Measurements from ENCODE around the gene UNC119B. TPM values are rescaled to one million over a fixed set of nuclear protein-coding genes. Genes with fewer than 3 reads are reported as not detected.

Gene UNC119B
- polyA plus RNA-seq, 6 donors from 2014 or later = 6.4 to 9.5 (median 7.3) TPM; not detected in 1

DNA sequence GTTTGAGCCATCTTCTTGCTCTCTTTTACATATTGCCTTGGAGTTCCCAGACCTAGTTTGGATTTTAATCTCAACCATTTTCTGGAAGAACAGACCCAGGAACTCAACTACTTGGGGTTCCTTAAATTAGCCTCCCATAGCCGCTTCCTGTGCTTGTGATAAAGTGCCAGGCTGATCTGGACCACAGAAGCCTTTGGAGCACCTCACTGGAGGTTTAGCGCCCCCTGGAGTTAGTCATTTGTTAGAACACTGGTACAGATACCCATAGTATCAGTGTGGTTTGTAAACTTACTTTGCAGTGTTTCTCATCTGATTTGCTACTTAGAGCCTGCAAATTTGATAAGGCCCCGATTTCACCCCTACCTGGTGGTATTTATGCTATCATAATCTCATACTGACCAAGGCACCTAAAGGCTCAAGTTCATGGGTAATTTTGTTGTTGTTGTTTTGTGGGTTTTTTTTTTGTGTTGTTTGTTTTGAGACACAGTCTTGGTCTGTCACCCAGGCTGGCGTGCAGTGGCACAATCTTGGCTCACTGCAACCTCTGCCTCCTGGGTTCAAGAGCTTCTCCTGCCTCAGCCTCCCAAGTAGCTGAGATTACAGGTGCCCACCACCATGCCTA lies 3.7 kb downstream of the UNC119B start:
- peak overlapping the region in 2 of 6 donors; percentile 30 to 44 for H3K27ac Mint-ChIP-seq
- no peaks in the 10 kb centered on the region for H3K27me3 Mint-ChIP-seq
- H3K4me1 Mint-ChIP-seq = peaks cover 22 to 31% (median 30%) of the 10 kb centered on the region in 3 donors
- ATAC-seq (ENCODE audit: low read depth in 2 of 2) = peak; percentile 60 to 70
- H3K9me3 Mint-ChIP-seq = no peaks in the 10 kb centered on the region
- peak overlapping the region in 2 of 8 donors; percentile 70 to 96 for H3K4me3 Mint-ChIP-seq
- H3K36me3 Mint-ChIP-seq = peaks cover 18 to 23% of the 10 kb centered on the region in 2 donors
- DNase-seq = peak; percentile 76

DNA sequence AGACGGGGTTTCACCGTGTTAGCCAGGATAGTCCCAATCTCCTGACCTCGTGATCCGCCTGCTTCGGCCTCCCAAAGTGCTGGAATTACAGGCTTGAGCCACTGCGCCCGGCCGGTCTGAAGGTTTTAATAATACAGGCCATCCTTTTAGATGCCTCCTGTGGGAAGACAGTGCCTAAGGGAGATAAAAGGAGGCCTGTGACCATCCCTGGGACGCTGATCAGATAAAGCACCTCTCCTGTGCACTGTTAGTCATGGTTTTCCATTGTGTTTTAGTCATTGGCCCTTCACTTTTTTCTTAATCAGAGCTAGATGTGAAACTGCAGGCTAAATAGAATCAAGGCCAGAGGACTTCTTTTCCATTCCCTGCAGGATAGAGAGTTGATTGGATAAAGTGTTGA lies 7.8 kb downstream of the UNC119B start:
- Mint-ChIP-seq H3K9me3 (no peaks in the 10 kb centered on the region), H3K36me3 (peaks cover 29 to 48% of the 10 kb centered on the region in 2 donors), H3K27me3 (no peaks in the 10 kb centered on the region), H3K4me3 (no peak overlapping the region), H3K27ac (no peak overlapping the region), H3K4me1 (peaks cover 22 to 40% (median 25%) of the 10 kb centered on the region in 3 donors)
- DNase-seq (no peak), ATAC-seq (ENCODE audit: low read depth in 2 of 2) (no peak)

DNA sequence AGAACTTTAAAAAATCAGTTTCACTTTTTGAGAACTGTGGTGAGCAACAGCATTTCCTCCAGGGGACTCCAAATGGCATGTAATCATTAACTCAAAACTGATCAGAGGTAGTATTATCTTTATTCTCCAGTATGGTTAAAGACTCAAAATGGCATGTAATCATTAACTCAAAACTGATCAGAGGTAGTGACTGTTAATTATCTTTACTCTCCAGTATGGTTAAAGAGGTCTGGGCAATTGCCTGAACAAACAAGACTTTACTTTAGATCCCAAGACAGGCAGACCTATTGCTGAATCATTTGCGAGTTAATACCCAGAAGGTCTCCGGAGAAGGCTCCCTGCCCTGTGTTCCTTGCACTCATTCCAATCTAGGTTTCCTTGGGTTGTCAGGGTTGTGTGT lies 8.8 kb downstream of the UNC119B start:
- no peak for DNase-seq
- Mint-ChIP-seq H3K9me3 (no peaks in the 10 kb centered on the region), H3K27ac (no peak overlapping the region), H3K4me1 (peaks cover 18 to 36% (median 20%) of the 10 kb centered on the region in 3 donors), H3K27me3 (no peaks in the 10 kb centered on the region), H3K36me3 (peaks cover 29 to 44% of the 10 kb centered on the region in 2 donors), H3K4me3 (peak overlapping the region in 2 of 8 donors; percentile 21 to 23)
- ATAC-seq (ENCODE audit: low read depth in 2 of 2) = no peak

DNA sequence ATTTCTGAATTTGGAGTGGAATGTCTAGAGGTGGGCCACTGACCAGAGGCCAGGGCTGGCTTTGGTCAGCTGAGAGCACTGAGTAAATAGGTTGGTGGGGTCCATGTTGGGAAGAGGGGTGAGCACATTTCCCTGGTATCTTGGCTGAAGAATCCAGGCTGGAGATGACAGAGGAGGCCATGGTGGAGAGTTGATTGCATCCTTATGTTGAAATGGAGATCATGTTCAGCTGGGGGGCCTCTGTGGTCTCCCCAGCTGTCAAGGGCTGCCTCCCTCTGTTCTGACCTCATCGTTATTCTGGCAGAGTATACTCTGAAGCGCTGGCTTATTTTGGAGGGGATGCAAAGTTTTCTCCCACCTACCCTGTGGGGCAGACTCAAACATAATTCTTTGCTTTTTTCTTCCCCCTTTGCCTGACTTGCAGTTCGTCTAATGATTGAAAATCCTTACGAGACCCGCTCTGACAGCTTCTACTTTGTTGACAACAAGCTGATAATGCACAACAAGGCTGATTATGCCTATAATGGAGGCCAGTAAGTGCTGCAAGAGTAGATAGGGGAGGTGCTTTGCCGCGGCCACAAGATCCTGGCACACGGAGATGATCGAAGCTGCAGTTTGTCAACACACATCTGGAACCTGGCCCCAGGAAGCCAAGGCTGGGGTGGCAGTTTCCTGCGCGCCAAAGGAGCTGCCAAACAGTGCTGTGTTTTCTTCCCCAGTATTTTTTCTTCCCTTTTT lies 9.4 kb downstream of the UNC119B start:
- H3K27ac Mint-ChIP-seq = no peak overlapping the region
- no peak for ATAC-seq (ENCODE audit: low read depth in 2 of 2)
- H3K4me3 Mint-ChIP-seq = peak overlapping the region in 2 of 8 donors; percentile 21 to 23
- H3K36me3 Mint-ChIP-seq = peaks cover 29 to 43% of the 10 kb centered on the region in 2 donors
- no peak for DNase-seq
- H3K4me1 Mint-ChIP-seq = peaks cover 17 to 37% (median 22%) of the 10 kb centered on the region in 3 donors
- H3K27me3 Mint-ChIP-seq = no peaks in the 10 kb centered on the region
- H3K9me3 Mint-ChIP-seq = no peaks in the 10 kb centered on the region

DNA sequence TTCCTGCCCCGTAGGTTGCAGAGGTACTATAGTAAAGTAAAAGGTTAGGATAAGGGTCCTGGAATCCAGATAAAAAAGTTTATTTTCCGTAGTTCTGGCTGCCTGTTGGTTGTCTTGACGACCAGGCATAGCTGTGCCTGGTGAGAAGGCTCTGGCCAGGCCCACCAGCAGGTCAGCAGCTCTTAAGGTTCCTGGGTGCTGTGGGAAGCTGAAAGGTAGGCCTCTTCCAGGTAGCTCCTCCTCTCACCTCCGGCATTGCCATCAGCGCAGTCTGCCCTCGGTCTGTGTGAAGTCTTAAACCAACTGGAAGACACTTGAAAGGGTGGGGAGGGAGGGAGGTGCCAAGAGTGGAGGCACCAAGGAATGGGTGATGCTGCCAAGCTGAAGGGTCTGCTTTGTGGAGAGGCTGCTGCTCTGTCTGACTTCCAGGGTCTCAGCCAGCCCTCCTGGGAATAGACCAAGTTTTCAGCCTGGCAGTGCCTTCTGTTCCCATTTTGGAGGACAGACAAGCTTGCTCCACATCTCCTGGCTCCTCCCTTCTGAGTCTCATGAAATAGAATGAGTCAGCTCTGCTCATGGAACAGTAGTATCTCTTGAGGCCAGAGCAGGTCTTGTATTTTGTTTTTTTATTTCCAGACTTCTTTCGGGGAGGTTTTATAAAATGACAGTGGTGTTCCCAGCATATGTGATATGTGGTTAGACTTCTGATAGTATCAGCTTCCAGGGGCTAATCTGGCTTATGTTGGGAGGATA lies 10.2 kb downstream of the UNC119B start:
- peaks cover 23 to 45% (median 29%) of the 10 kb centered on the region in 3 donors for H3K4me1 Mint-ChIP-seq
- H3K4me3 Mint-ChIP-seq = no peak overlapping the region
- no peak for ATAC-seq (ENCODE audit: low read depth in 2 of 2)
- H3K36me3 Mint-ChIP-seq = peaks cover 29 to 43% of the 10 kb centered on the region in 2 donors
- no peaks in the 10 kb centered on the region for H3K9me3 Mint-ChIP-seq
- H3K27ac Mint-ChIP-seq = peak overlapping the region in 1 of 6 donors; percentile 49
- no peak for DNase-seq
- H3K27me3 Mint-ChIP-seq = no peaks in the 10 kb centered on the region

DNA sequence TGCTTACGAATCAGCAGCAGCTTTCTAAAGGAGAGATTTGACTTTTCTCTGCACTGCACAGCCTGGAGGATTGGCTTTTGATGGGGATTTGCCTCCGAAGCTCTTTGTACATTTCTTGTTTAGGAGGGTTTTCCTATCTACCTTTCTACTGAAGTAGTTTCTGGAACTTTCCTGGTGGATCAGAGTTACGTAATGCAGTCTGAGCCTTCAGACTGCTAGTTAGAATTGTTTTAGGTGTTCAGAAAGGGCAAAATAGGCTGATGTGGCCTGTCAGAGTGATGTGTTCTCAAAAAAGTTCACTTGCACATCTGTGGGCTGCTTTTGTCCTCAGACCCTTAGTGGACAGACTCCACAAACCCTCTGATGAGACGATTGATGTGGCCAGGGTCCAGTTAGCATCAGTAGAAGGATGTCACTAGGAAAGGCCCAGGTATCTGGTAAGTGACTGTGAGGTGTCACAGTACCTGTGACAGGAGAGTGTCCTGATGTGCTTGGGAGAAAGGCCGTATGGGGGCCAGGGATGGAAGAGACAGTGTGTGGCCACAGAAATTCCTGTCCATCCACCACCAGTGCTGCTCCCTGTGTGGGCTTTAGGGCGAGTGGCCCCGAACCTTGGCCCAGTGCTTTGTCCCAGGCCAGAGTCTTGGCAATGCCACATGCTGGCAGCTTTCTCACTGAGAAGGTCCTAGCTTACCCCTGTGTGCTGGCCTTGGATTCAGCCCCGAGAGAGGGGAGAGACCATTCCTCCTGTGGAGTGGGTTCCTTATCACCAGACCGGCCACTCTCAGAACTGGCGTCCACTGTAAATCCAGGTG lies 10.9 kb downstream of the UNC119B start:
- Mint-ChIP-seq H3K9me3 (no peaks in the 10 kb centered on the region), H3K27me3 (no peaks in the 10 kb centered on the region), H3K36me3 (peaks cover 27 to 43% of the 10 kb centered on the region in 2 donors), H3K27ac (peak overlapping the region in 2 of 6 donors; percentile 49 to 85), H3K4me3 (peak overlapping the region in 1 of 8 donors; percentile 39), H3K4me1 (peaks cover 28 to 50% (median 33%) of the 10 kb centered on the region in 3 donors)
- no peak for DNase-seq
- ATAC-seq (ENCODE audit: low read depth in 2 of 2) = no peak

DNA sequence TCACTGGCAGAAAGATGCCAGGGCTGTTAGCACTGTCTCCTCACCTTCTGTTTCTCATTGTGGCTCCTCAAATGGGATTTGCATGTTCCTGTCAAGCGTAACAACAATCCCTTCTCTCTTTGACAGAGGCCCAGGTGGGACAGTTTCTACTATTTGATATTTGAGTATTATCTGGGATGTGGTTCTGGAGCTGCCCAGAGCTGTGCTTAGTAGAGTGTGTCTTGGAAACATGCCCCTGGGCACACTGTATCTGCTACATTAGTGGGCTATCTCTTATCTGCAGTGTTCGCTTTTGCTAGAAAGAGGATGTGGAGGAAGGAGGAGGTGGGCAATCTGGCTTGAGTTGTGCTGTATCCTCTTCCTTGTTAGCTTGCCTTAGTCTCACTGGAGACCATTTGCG lies 11.6 kb downstream of the UNC119B start:
- Mint-ChIP-seq H3K4me1 (peaks cover 27 to 54% (median 38%) of the 10 kb centered on the region in 3 donors), H3K36me3 (peaks cover 21 to 36% of the 10 kb centered on the region in 2 donors), H3K9me3 (no peaks in the 10 kb centered on the region), H3K4me3 (peak overlapping the region in 4 of 8 donors; percentile 16 to 51 (median 32)), H3K27ac (no peak overlapping the region), H3K27me3 (no peaks in the 10 kb centered on the region)
- ATAC-seq (ENCODE audit: low read depth in 2 of 2) (peak; percentile 41 to 55), DNase-seq (peak; percentile 44)

DNA sequence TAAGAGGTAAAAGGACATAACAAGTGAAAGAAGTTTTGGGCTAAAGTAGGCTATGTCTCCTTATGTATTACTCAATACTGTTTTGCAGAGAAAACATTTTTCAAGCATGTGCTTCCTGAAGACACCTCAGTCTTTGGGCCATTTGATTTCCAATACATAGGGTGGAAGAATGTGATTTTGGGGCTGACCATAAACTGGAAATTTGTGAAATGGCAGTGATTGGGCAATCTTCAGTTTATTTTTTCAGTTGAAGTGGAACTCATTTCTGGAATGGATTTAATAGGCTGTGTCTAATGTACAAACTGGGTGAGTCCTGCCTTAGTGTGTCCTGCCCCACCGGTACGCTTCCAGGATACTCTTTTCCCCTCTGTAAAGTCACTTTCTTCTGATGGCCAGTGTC lies 12.5 kb downstream of the UNC119B start:
- Mint-ChIP-seq H3K4me3 (peak overlapping the region in 1 of 8 donors; percentile 16), H3K27ac (no peak overlapping the region)

DNA sequence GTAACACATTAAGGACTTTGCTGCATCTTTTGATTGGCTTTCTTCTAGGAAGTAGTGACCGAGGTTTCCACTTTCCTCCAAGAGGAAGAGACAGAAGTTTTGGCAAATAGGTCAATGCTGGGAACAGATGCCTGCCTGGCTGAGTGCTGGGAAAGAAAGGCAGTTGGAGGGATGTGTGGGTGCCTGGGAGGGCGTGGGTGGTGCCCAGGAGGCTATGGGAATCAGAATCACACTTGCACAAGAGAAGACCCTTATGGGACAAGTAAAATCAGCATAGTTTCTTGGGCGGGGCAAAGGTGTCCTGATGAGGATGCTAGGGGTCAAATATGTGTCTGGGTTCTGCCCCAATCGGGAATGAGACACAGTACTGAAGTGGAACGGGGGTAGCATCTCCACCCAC lies 14.5 kb downstream of the UNC119B start:
- H3K36me3 Mint-ChIP-seq = peaks cover 5 to 19% of the 10 kb centered on the region in 2 donors
- no peak for DNase-seq
- ATAC-seq (ENCODE audit: low read depth in 2 of 2) = no peak
- H3K27ac Mint-ChIP-seq = no peak overlapping the region
- peak overlapping the region; percentile 82 to 94 (median 88) for H3K4me3 Mint-ChIP-seq
- peaks cover 23 to 47% (median 38%) of the 10 kb centered on the region in 3 donors for H3K4me1 Mint-ChIP-seq
- no peaks in the 10 kb centered on the region for H3K27me3 Mint-ChIP-seq
- H3K9me3 Mint-ChIP-seq = no peaks in the 10 kb centered on the region

More for the DNA sequence above, 12.5 kb downstream of the UNC119B start:
- ATAC-seq (ENCODE audit: low read depth in 2 of 2) (no peak), DNase-seq (no peak)
- Mint-ChIP-seq H3K27me3 (no peaks in the 10 kb centered on the region), H3K4me1 (peaks cover 27 to 54% (median 38%) of the 10 kb centered on the region in 3 donors), H3K9me3 (no peaks in the 10 kb centered on the region), H3K36me3 (peaks cover 20 to 36% of the 10 kb centered on the region in 2 donors)

DNA sequence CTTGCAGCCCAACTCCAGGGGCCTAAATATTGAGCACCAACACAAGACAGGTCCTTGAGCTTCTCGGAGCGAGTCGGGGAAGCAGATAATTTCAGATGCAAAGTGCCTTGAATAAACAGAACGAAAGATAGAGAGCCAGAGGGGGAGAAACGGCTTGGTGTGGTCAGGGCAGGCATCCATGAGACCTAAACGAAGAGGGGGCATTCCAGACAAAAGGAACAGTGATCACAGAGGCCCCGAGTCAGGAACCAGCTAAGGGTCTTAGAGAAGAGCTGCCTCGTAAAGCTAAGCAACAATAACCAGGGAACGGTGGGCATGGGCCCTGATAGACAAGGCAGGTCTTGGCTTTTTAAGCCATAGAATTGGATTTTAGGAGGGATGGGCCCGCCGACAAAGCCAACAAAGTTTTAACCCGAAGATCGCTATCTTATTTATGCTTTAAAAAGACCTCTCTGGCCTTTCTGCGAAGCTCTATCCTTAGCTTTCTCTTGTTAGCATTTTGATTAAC lies 14.9 kb downstream of the UNC119B start:
- H3K27me3 Mint-ChIP-seq = no peaks in the 10 kb centered on the region
- H3K4me1 Mint-ChIP-seq = peaks cover 23 to 46% (median 38%) of the 10 kb centered on the region in 3 donors
- H3K27ac Mint-ChIP-seq = peak overlapping the region in 1 of 6 donors; percentile 80
- peak overlapping the region; percentile 82 to 94 (median 88) for H3K4me3 Mint-ChIP-seq
- ATAC-seq (ENCODE audit: low read depth in 2 of 2) = no peak
- no peak for DNase-seq
- no peaks in the 10 kb centered on the region for H3K9me3 Mint-ChIP-seq
- peaks cover 5 to 16% of the 10 kb centered on the region in 2 donors for H3K36me3 Mint-ChIP-seq

DNA sequence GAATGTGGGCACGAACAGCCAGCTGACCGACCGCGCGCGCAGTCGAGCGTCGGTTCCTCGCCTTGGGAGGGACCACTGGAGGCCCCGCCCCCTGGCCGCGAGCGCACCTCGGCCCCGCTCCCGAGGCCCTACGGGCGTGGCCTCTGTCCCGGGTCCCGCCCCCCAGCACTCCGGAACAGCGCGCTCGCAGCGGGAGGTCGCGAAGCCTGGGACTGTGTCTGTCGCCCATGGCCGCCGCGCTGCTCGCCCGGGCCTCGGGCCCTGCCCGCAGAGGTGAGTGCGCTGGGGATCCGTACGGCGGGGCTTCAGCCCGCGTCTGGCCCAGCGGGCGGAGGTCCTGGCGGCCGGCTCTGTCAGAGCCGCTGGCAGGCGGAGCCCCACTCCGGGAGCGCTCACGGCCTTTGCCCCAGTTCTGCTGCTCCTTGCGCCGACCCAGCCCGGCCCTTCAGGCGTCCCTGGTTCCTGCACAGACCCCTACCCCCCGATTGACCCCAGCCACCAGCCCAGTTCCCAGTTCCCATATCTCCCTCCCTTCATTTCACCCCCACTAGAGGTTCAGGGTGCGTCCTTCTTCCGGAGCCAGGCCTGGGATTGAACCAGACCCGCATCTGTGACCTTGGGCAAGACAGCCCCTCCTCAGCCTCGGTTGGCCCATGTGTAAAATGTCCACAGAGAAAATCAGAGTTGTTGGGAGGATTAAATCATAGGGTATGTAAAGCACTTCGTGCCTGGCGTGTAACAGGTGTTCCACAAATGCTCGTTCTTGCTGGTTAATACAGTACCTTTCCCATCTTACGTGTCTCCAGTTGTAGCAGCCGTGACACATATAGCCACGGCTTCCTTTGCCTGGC lies 15.6 kb downstream of the UNC119B start, which contains the start of gene ACADS:
Gene ACADS, plus strand, starts transcription at position 168 of the 851 bp plus-strand sequence. Its CDS starts 60 bp downstream, at position 228.
- peak within 1 kb of the TSS in 4 of 6 donors; percentile 16 to 92 (median 70) for H3K27ac Mint-ChIP-seq
- peaks cover 23 to 43% (median 38%) of the 10 kb centered on the region in 3 donors for H3K4me1 Mint-ChIP-seq
- peaks cover 11 to 15% of the 10 kb centered on the region in 2 donors for H3K36me3 Mint-ChIP-seq
- H3K4me3 Mint-ChIP-seq = peak within 1 kb of the TSS; percentile 82 to 94 (median 88)
- no peaks in the 10 kb centered on the region for H3K27me3 Mint-ChIP-seq
- DNase-seq (peak; percentile 87), ATAC-seq (ENCODE audit: low read depth in 2 of 2) (peak; percentile 96 to 97)
- H3K9me3 Mint-ChIP-seq = no peaks in the 10 kb centered on the region

DNA sequence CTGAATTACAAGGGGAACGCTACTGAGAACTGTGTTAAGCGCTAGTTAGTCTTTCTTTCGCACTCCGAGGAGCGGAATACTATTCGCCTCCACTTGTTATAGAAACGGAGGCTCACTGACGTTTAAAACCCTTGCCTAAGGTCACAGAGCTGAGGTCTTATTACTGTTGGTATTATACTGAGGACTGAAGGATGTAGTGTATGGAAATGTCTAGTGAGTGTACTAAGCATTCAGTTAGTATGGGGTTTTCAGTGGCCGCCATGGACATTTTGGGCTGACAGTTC lies 16.2 kb downstream of the UNC119B start:
- H3K9me3 Mint-ChIP-seq = no peaks in the 10 kb centered on the region
- DNase-seq = no peak
- H3K27me3 Mint-ChIP-seq = no peaks in the 10 kb centered on the region

More for the DNA sequence above, 16.2 kb downstream of the UNC119B start:
- Mint-ChIP-seq H3K36me3 (peaks cover 11 to 12% of the 10 kb centered on the region in 2 donors), H3K4me1 (peaks cover 23 to 38% (median 34%) of the 10 kb centered on the region in 3 donors), H3K4me3 (peak overlapping the region; percentile 82 to 94 (median 88)), H3K27ac (peak overlapping the region in 3 of 6 donors; percentile 58 to 92 (median 82))
- no peak for ATAC-seq (ENCODE audit: low read depth in 2 of 2)
